Measurements from ENCODE around the gene DOK3. TPM values are rescaled to one million over a fixed set of nuclear protein-coding genes. Genes with fewer than 3 reads are reported as not detected.
A peak's percentile ranks its signal among the peaks of the same experiment; 100 is the strongest.

Gene DOK3
- 100 to 1,000 TPM; 111 to 231 (median 149) TPM for total RNA-seq
- 100 to 1,000 TPM in 1 of 3 donors, 10 to 100 TPM in 2; 69.9 to 144 (median 98.4) TPM for polyA plus RNA-seq
- long read RNA-seq, donor 1, partial matches to known transcripts = 0 of 4 reads
- long read RNA-seq, donor 1, other reads (novel, unspliced or antisense) = 0 of 4 reads
- long read RNA-seq, donor 2, partial matches to known transcripts = 0 of 2 reads
- long read RNA-seq, donor 2, other reads (novel, unspliced or antisense) = 0 of 2 reads

GRCh38 chr5:177509381-177509951 lies at the start of gene DOK3:
Gene DOK3, minus strand, starts transcription at chr5:177509826. Its CDS starts 286 bp downstream, at chr5:177509540.
- WGBS, 5 donors = 9 to 15% (median 12%) methylated on average over 6 to 20 of the region's 20 CpGs
- peak; percentile 93 for DNase-seq
- H3K27ac ChIP-seq = peak within 1 kb of the TSS; percentile 74 to 99 (median 93)

GRCh38 chr5:177557796-177558195 lies 48.2 kb upstream of the DOK3 start:
- no peak for DNase-seq
- peaks cover 0 to 7% (median 0%) of the 10 kb centered on the region in 8 donors for H3K9me3 ChIP-seq
- no peak overlapping the region for H3K27ac ChIP-seq
- no peaks in the 10 kb centered on the region for H3K36me3 ChIP-seq
- no peaks in the 10 kb centered on the region for H3K27me3 ChIP-seq (replicated peaks in 1 of 7)
- WGBS, 5 donors = 84 to 89% (median 88%) methylated on average over 5 of the region's 5 CpGs
- intact Hi-C loops (cut with DNase I; ENCODE audit: low total_unique reads) = no loop called here
- TF ChIP-seq CTCF (IDR thresholded peaks at IDR 0.05 in 8 of 11, conservative IDR thresholded peaks at IDR 0.05 in 3 of 11) (no peak), POLR2AphosphoS5 (IDR thresholded peaks at IDR 0.05) (no peak), POLR2A (IDR thresholded peaks at IDR 0.05) (no peak)
- no peak overlapping the region for H3K4me3 ChIP-seq
- H3K4me1 ChIP-seq = peaks cover 12 to 24% (median 17%) of the 10 kb centered on the region in 6 donors

More at GRCh38 chr5:177509381-177509951, at the start of gene DOK3:
- intact Hi-C loops (cut with DNase I; ENCODE audit: low total_unique reads) = no loop called here
- TF ChIP-seq POLR2AphosphoS5 (IDR thresholded peaks at IDR 0.05) (peak; percentile 62 to 79 (median 69)), CTCF (IDR thresholded peaks at IDR 0.05 in 8 of 11, conservative IDR thresholded peaks at IDR 0.05 in 3 of 11) (peak in 3 of 11 experiments; percentile 9 to 30 (median 23)), POLR2A (IDR thresholded peaks at IDR 0.05) (peak in 1 of 3 donors; percentile 3)
- Histone ChIP-seq H3K4me3 (peak within 1 kb of the TSS; percentile 38 to 86 (median 54)), H3K36me3 (peaks cover 0 to 84% (median 52%) of the 10 kb centered on the region in 6 donors), H3K4me1 (peaks cover 0 to 91% (median 46%) of the 10 kb centered on the region in 6 donors), H3K9me3 (no peaks in the 10 kb centered on the region), H3K27me3 (replicated peaks in 1 of 7) (no peaks in the 10 kb centered on the region)

- H3K27me3 ChIP-seq (replicated peaks in 1 of 7) = no peaks in the 10 kb centered on the region
- TF ChIP-seq CTCF (IDR thresholded peaks at IDR 0.05 in 8 of 11, conservative IDR thresholded peaks at IDR 0.05 in 3 of 11) = no peak
- TF ChIP-seq POLR2AphosphoS5 (IDR thresholded peaks at IDR 0.05) = no peak
- no peak for TF ChIP-seq POLR2A (IDR thresholded peaks at IDR 0.05)
- peaks cover 0 to 6% (median 0%) of the 10 kb centered on the region in 6 donors for H3K36me3 ChIP-seq
- no peak overlapping the region for H3K4me3 ChIP-seq
- intact Hi-C loops (cut with DNase I; ENCODE audit: low total_unique reads) = no loop called here
- H3K27ac ChIP-seq = no peak overlapping the region
- DNase-seq = no peak
- H3K4me1 ChIP-seq = peaks cover 17 to 30% (median 23%) of the 10 kb centered on the region in 6 donors
- WGBS, 5 donors = 44 to 57% (median 53%) methylated on average over 4 of the region's 4 CpGs
- H3K9me3 ChIP-seq = peaks cover 0 to 7% (median 0%) of the 10 kb centered on the region in 8 donors
These were observed 47.5 kb upstream of the DOK3 start for GRCh38 chr5:177557041-177557647.

GRCh38 chr5:177555665-177556064 lies 46.0 kb upstream of the DOK3 start:
- Histone ChIP-seq H3K4me3 (no peak overlapping the region), H3K4me1 (peaks cover 17 to 44% (median 27%) of the 10 kb centered on the region in 6 donors), H3K27ac (no peak overlapping the region), H3K9me3 (no peaks in the 10 kb centered on the region), H3K27me3 (replicated peaks in 1 of 7) (no peaks in the 10 kb centered on the region), H3K36me3 (peaks cover 0 to 21% (median 2%) of the 10 kb centered on the region in 6 donors)
- intact Hi-C loops (cut with DNase I; ENCODE audit: low total_unique reads) = no loop called here
- DNase-seq = no peak
- 94 to 99% (median 98%) methylated on average over 5 of the region's 5 CpGs for WGBS, 5 donors
- TF ChIP-seq CTCF (IDR thresholded peaks at IDR 0.05 in 8 of 11, conservative IDR thresholded peaks at IDR 0.05 in 3 of 11) (no peak), POLR2AphosphoS5 (IDR thresholded peaks at IDR 0.05) (no peak), POLR2A (IDR thresholded peaks at IDR 0.05) (no peak)
